HEK293T (cell line): ENCODE results near the gene GPC1.

Source experiments
- ARNT ChIP-seq: fragments of 450-650 bp; IDR thresholded peaks from 2 replicates; pipeline ENCODE4 v1.6.1; 2017; ENCODE audit warnings: mild to moderate bottlenecking
- BHLHE40 ChIP-seq: fragments of 450-650 bp; IDR thresholded peaks from 2 replicates; pipeline ENCODE4 v1.6.1; 2016; ENCODE audit warnings: mild to moderate bottlenecking, moderate library complexity, borderline replicate concordance
- CTBP1 ChIP-seq: fragments of 450-650 bp; IDR thresholded peaks from 2 replicates; pipeline ENCODE4 v1.6.1; 2016; ENCODE audit warnings: borderline replicate concordance
- ELF4 ChIP-seq: fragments of 450-650 bp; IDR thresholded peaks from 2 replicates; pipeline ENCODE4 v1.6.1; 2017; ENCODE audit warnings: antibody characterized with exemption
- FOXA1 ChIP-seq: fragments of 450-650 bp; IDR thresholded peaks from 2 replicates; pipeline ENCODE4 v1.6.1; 2016; ENCODE audit warnings: mild to moderate bottlenecking
- FOXK2 ChIP-seq: fragments of 450-650 bp; IDR thresholded peaks from 2 replicates; pipeline ENCODE4 v1.6.1; 2016; ENCODE audit warnings: mild to moderate bottlenecking
- FOXM1 ChIP-seq: fragments of 450-650 bp; IDR thresholded peaks from 2 replicates; pipeline ENCODE4 v1.6.1; 2017; ENCODE audit warnings: mild to moderate bottlenecking, borderline replicate concordance
- HDGF ChIP-seq: fragments of 450-650 bp; IDR thresholded peaks from 2 replicates; pipeline ENCODE4 v1.6.1; 2017; ENCODE audit warnings: antibody characterized with exemption, borderline replicate concordance
- L3MBTL2 ChIP-seq: fragments of 450-650 bp; conservative IDR thresholded peaks from 2 replicates; pipeline ENCODE4 v1.6.1; 2016; ENCODE audit warnings: mild to moderate bottlenecking
- NFRKB ChIP-seq: fragments of 450-650 bp; IDR thresholded peaks from 2 replicates; pipeline ENCODE4 v1.6.1; 2016; ENCODE audit warnings: mild to moderate bottlenecking, moderate library complexity
- SP1 ChIP-seq: fragments of 450-650 bp; IDR thresholded peaks from 2 replicates; pipeline ENCODE4 v1.6.1; 2017
- SUZ12 ChIP-seq: fragments of 450-650 bp; IDR thresholded peaks from 2 replicates; pipeline ENCODE4 v1.6.1; 2016; ENCODE audit warnings: mild to moderate bottlenecking
- TARDBP ChIP-seq: fragments of 450-650 bp; IDR thresholded peaks from 2 replicates; pipeline ENCODE4 v1.6.1; 2016
- ZNF384 ChIP-seq: fragments of 450-650 bp; IDR thresholded peaks from 2 replicates; pipeline ENCODE4 v1.6.1; 2016

- TF ChIP-seq ELF4: no peak
- no peak for TF ChIP-seq FOXK2
- no peak for TF ChIP-seq SUZ12
- no peak for TF ChIP-seq FOXA1
- no peak for TF ChIP-seq BHLHE40
- TF ChIP-seq SP1: no peak
- no peak for TF ChIP-seq HDGF
- no peak for TF ChIP-seq NFRKB
- no peak for TF ChIP-seq ARNT
- TF ChIP-seq CTBP1: no peak
- TF ChIP-seq FOXM1: no peak
- no peak for TF ChIP-seq ZNF384
- no peak for TF ChIP-seq TARDBP
- no peak for TF ChIP-seq L3MBTL2
Measured at GRCh38 chr2:240405684-240406313, 29.7 kb upstream of the GPC1 start.
